Liver (tissue), 3 donors: ENCODE data around the gene ALPI.

Experiments used
- ATF3 ChIP-seq: IDR thresholded peaks from 2 replicates; pipeline ENCODE4 v1.6.1; 2016; ENCODE audit warnings: antibody characterized with exemption
- CTCF ChIP-seq: fragments of 150-350 bp; IDR thresholded peaks from 2 replicates; pipeline ENCODE4 v1.5.1; 2017; ENCODE audit warnings: improper control_type of control experiment, low read depth, low read length; ENCODE audit not compliant: missing input control
- FOXA1 ChIP-seq: IDR thresholded peaks from 2 replicates; pipeline ENCODE4 v1.6.1; 2016; ENCODE audit warnings: antibody characterized with exemption
- GABPA ChIP-seq, 2 donors: IDR thresholded peaks in 1 of 2; conservative IDR thresholded peaks in 1 of 2; 2 replicates each; pipeline ENCODE4 v1.6.1; 2016; ENCODE audit warnings: antibody characterized with exemption in 2 of 2, mild to moderate bottlenecking in 1 of 2, moderate library complexity in 1 of 2
- MAX ChIP-seq: IDR thresholded peaks from 2 replicates; pipeline ENCODE4 v1.6.1; 2016; ENCODE audit warnings: antibody characterized with exemption
- RAD21 ChIP-seq, 2 donors: IDR thresholded peaks; 2 replicates each; pipeline ENCODE4 v1.6.1; 2016; ENCODE audit warnings: antibody characterized with exemption in 2 of 2, mild to moderate bottlenecking in 2 of 2
- SP1 ChIP-seq: IDR thresholded peaks from 2 replicates; pipeline ENCODE4 v1.6.1; 2018; ENCODE audit warnings: antibody characterized with exemption, mild to moderate bottlenecking
- TAF1 ChIP-seq: conservative IDR thresholded peaks from 2 replicates; pipeline ENCODE4 v1.6.1; 2016; ENCODE audit warnings: antibody characterized with exemption, mild to moderate bottlenecking
- ZBTB33 ChIP-seq: IDR thresholded peaks from 2 replicates; pipeline ENCODE4 v1.6.1; 2016; ENCODE audit warnings: antibody characterized with exemption
- donor health status: healthy.
- donor health status: healthy.

- no peak for TF ChIP-seq CTCF
- TF ChIP-seq RAD21 (IDR thresholded peaks at IDR 0.05) = no peak
- TF ChIP-seq GABPA (IDR thresholded peaks at IDR 0.05 in 1 of 2, conservative IDR thresholded peaks at IDR 0.05 in 1 of 2) = no peak
- no peak for TF ChIP-seq TAF1
- TF ChIP-seq MAX = no peak
- no peak for TF ChIP-seq ZBTB33
- no peak for TF ChIP-seq SP1
- no peak for TF ChIP-seq FOXA1
- TF ChIP-seq ATF3 = no peak
These were observed 20.1 kb upstream of the ALPI start for GRCh38 chr2:232435805-232436204.
